Glomerular visceral epithelial cell (primary cell): ENCODE results near the gene NDUFA13.
"Not testable (repeated sequence)": the region's sequence is repeated elsewhere in the genome, so short reads cannot be mapped to it uniquely, and the experiment has no call there.

Experiments
- DNase-seq: peaks from one replicate; pipeline ENCODE4 v3.0.0-alpha.2; 2016; ENCODE audit errors: extremely low spot score

The NDUFA13 gene

DNA sequence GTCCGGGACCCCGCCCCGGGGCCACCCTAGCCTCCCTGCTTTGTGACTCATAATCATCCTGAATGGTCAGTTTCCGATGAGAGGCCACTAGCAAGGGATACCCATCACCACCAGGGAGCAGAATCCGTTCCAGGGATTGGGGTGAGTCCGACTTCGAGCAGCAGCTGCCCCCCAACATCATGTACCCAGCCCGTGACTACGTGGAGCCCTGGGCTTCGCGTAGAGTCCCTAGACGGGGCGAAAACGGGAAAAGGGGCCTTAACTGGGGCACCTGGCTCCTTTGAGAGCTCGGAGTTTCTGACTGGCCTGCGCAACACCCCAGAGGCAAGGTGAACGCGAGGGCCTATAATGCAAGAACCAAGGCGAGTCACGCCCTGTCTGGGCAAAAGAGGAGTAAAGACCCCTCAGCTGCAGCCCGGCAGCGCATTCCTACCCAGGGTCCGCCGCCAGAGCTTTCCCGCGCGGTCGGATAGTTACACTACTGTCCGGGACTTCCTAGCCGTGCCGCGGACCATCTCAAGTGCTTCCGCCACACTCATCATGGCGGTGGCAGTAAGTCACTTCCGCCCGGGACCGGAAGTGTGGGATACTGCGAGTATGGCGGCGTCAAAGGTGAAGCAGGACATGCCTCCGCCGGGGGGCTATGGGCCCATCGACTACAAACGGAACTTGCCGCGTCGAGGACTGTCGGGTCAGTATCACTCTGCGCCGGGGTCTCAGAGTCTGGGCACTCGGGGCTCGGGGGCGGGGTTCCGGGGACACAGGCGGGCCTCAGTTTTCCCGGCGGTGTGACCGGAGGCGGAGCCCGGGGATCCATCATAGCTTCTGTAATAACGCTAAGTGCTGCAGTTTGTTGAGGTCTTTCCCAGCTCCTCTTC lies at the start of gene NDUFA13:
TSS of gene NDUFA13 (plus strand) at position 584 of the 878 bp plus-strand sequence. CDS start at position 598, 14 bp downstream.
- peak; percentile 92 for DNase-seq

DNA sequence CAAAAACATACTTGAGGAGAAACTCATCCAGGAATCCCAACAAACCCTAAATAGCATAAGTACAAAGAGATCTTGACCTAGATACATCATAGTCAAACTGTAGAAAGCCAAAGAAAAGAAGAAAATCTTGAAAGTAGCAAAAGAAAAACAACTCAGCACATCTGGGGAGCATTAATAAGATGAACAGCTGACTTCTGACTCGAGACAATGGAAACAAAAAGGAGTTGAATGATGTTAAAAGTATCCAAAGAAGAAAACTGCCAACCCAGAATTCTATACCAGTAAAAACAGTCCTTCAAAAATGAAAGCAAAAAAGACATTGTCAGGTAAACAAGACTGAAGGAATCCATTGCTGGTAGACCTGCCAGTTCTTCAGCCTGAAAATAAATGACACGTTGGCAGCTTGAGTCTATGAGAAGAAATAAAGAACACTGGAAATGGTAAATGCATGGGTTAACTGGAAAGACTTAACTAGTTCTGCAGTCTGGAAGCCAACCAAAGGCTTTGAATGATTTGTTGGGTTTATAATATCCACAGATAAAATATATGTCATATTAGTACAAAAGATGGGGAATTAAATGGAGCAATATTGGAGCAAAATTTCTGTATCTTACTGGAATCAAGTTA lies 47.5 kb upstream of the NDUFA13 start:
- no peak for DNase-seq

DNA sequence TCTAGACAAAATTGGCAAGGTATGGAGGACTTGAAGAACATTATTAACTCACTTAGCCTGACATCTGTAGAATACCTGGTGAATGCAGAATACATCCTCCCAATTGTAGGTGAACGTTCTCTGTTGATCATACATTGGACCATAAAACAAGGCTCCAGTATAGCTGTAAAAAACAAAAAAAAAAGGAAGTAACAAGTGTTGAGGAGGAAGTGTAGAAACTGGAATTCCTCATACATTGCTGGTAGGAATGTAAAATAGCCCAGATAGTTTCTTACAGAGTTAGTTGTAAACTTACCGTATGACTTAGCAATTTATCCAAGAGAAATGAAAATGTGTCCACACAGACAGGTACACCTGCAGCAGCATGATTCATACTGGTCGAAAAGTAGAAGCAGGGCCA lies 45.4 kb upstream of the NDUFA13 start:
- DNase-seq: no peak

DNA sequence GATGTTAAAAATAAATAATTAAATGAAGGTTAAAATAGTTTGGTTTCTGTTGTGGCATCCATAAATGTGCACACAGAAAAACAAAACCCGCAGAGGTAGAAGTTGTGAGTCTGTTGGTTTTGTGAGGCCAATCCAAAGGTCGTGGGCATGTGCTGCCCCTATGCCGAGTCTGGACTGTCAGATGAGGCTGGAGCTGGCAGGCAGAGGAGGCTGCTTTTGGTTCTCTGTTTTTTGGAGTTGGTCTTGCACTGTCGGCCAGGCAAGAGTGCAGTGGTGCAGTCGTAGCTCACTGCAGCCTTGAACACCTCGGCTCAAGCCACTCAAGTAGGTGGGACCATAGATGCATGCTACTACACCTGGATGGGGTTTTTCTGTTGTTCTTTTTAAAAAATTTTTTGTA lies 44.3 kb upstream of the NDUFA13 start:
- DNase-seq: no peak

DNA sequence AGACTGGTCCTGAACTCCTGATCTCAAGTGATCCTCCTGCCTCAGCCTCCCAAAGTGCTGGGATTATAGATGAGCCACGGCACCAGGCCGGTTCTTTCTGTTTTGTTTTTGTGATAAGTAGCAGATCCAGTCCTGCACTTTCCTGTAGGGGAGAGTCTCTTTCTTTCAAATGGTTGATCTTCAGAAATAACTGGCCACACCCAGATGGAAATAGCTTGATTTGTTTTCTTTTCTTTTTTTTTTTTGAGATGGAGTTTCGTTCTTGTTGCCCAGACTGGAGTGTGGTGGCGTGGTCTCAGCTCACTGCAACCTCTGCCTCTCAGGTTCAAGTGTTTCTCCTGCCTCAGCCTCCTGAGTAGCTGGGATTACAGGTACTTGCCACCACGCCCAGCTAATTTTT lies 43.9 kb upstream of the NDUFA13 start:
- not testable (repeated sequence) for DNase-seq

DNA sequence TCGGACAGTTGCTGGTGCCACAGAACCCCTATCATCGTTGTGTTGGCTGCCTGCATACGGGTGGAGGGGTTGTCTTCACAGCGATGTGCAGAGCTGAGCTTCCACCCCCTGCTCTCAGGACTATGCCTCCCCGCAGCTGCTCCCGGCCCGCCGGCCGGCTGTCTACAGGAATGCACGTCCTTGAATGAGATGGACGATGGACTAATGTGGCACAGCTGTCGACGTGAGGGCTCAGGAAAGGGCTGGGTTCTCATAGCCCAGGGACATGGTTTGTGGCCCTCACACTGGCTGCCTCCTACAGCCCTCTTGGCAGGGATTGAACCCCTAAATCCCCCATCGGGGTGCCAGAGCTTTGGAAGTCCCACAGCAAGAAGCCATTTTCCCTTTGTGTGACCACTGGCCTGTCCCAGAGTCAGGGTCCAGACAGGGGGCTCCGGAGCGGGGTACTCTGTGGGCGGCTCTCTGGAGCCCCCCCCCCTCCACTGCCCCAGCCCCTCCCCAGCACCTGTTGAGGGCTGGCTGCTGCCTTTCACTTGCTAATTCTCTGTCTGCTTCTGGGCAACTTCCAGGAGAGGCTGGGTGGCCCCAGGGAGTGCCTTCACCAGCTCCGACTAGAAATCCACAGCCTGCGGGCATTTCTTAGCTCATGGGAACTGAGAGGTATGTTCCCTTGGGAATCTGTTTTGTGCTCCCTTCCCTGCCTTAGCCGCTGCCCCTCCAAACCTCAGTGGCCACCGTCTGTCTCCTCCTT lies 40.8 kb upstream of the NDUFA13 start:
- no peak for DNase-seq

DNA sequence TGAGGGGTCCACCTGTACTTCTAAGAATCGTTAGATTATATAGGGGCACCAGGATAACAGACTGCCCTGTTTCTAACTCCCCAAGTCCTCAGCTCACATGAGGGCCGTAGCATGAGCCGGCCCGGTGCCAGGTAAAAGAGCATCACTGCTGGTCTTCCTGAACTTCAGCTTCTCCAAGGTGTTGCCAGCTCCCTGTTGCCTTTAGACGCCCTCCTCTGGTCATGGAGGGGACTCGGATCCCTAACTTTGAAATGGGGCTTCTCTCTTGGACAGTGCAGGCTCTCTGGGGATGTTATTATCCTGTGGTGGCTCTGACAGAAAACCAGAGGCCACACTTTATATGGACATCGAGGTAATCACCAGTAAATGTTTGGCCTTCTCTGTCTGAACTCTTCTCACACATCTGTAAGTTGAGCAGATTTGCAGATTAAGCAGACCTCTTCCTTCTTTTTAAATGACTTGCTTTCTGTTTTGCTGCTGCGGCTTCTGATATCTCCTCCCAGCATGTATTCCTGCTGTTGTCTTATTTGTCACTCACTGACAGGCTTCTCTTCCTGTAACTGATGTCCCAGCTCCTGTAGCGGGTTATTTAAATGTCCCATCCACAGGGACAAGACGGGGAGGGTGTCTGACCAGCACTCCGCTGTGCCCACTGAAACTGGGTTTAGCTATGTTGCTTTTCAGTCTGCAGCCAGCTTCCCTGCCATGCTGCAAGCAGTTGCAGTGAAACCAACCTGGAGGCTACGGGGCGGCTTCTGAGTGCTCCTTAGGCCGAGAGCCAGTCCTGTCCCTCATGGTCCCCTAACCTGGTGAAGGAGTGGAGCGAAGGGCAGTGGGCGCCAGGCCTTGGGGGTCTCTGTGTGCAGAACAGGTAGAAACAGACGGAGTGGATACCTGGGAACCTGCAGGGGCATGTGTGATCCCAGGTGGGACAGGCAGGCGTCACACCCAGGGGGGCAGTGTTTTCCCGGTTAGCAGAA lies 39.9 kb upstream of the NDUFA13 start:
- no peak for DNase-seq

DNA sequence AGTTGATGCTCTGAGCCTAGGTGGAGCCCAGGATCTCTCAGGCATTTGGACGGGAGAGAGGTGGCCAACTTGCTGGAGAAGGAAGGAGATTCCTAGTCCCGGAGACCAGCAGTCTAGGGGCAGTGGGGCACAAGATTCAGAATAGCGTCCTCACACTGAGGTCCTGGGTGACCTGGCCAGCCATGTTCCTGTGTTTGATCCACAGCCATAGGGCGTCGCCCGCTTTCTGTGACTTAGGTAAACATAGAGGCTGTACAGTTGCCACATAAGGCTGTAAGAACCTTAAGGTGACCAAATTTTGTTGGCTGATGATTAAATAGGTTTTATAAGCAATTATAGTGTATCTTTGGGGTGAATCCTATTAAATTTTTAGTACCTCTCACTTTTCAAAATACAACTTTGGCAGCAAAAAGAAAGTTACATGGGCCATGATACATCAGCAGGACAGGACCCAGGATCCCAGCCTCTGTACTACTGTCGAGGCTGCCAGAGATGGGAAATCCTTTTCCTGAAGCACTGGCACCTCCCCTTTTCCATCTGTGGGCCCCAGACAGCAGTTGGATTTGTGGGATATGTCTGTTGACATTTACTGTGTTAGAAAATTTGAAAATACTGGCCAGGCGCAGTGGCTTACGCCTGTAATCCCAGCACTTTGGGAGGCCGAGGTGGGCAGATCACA lies 38.2 kb upstream of the NDUFA13 start:
- DNase-seq: no peak

DNA sequence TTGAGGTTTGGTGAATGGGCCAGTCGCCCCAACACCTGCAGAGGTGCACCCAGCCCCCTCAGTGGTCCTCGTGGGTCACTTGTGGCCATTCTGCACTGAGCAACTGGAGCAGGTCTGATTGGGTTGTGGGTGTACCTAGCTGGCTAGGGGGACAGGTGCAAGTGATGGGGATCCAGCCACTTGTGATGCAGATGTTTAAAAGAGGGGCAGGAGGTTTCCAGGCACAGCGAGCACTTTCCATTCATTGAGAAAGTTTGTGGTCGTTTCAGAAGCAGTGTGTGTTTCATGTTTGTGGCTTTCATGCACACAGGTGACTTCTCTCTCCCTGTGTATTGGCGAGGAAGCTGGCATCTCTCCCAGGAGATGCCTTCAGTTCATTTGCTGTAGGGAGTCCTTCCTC lies 35.3 kb upstream of the NDUFA13 start:
- no peak for DNase-seq

DNA sequence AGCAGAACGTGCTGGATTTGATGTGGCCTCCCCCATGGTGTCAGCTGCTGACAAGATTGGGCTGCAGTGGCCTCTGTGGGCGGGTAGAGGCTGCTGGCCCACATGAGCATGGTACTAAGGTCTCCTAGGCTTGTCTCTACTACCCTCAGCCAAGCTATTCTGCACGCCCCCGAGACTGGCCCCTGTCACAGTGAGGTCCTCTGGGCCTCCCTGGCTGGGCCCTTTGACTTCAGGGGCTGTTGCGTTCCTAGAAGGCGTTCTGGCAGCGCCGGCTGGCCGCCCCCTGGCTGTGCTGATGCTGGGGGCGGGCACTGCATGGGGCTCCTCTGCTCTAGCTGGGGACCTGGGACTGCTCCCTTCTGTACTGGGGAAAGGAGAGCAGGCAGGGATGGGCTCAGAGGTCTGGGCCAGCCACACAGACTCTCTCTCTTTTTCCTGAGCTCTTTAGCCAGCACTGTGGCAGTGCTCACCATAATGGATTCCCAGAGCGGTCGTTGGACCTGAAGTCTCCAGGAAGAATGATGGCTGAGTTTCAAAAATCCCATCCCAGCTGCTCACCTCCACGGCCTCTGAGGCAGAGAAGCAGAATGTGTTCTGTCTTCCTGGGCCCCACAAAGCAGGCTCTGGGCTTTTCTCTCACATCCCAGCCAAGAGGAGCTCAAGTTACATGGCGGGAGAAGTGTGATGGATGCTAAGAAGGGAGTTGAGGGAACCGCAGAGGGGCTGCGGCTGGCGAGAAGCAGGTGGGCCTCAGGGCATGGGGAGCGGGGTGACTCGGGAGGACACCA lies 33.0 kb upstream of the NDUFA13 start:
- DNase-seq: no peak

DNA sequence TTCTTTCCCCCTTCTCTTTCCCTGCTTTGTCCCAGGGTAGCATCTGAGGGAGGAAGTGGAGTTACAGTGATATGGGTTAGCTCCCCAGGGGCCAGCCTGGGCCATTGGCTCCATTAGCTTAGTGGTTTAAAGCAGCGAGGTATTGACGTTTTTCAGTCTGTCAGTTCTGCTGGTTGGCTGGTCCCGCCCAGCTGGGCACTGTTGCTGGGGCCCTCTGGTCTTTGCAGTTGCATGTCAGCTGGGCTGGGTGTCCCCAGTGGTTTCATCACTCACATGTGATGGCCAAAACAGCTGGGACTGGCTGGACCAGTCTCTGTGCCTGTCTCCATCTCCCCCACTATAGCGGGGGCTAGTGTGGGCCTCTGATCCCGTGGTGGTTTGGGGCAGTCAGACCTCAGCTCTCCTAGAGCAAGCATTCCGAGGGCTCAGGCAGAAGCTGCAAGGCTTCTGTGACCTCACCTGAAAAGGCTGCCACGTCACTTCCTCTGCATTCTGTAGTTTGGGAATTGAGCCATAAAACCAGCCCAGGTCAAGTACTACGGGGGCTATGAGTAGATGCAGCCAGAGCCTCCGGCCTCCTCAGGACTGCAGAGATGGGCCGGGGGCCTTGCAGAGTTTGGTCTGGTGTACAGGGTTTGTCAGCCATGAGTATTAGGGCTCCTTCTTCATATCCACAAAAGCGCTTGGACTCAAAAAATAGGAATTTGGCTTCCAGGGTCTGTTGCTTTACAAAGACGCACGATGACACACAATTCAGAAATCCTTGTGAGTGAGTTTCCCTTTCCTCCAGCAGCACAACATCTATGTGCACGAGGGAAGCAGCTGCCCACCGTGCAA lies 30.6 kb upstream of the NDUFA13 start:
- peak; percentile 31 for DNase-seq

DNA sequence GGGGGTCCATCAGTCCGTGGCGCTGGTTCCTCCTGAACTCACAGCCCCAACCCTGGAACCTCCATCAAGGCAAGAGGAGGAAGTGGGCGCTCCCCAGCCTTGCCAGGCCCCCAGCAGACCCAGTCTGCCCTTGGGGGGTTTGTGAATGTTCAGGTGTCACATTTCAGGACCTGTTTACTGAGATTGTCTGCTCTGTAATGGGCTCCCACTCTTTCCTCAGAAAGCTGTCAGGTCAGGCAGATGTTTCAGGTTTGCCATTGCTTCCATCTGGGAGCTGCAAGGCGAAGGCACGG lies 30.1 kb upstream of the NDUFA13 start:
- DNase-seq: no peak

DNA sequence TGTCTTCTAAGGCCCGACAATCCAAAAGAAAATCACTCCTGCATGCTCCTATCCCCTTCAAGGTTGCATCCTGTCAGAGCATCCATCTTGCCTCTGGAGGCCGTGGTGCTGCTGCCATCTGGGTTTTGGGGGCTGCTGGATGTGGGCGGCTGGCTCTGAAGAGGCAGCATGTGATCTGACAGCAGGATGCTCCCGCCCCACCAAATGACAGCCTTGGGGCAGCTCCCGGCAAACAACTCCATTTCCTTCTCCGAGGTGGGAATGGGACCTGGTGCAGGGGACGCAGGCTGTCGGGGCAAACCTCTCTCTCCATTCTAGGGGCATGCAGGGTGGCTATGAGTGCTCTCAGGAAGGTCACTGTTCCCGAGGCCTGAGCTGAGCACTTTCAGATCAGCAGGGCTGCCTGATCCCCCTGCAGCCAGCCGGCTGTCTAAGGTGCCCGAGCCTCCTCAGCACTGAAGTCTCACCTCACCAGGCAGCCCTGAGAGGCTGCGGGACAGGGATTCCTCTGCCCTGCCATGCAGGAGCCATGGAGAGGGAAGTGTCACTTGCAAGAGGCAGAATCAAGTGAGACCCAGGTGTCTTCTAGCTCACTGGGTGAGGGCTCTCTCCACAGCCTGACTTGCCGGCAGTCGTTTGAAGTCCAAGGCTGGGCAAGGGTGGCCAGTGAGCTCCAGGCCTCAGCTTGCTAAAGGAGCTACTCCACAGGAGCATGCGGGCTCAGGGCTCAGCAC lies 29.5 kb upstream of the NDUFA13 start:
- no peak for DNase-seq

DNA sequence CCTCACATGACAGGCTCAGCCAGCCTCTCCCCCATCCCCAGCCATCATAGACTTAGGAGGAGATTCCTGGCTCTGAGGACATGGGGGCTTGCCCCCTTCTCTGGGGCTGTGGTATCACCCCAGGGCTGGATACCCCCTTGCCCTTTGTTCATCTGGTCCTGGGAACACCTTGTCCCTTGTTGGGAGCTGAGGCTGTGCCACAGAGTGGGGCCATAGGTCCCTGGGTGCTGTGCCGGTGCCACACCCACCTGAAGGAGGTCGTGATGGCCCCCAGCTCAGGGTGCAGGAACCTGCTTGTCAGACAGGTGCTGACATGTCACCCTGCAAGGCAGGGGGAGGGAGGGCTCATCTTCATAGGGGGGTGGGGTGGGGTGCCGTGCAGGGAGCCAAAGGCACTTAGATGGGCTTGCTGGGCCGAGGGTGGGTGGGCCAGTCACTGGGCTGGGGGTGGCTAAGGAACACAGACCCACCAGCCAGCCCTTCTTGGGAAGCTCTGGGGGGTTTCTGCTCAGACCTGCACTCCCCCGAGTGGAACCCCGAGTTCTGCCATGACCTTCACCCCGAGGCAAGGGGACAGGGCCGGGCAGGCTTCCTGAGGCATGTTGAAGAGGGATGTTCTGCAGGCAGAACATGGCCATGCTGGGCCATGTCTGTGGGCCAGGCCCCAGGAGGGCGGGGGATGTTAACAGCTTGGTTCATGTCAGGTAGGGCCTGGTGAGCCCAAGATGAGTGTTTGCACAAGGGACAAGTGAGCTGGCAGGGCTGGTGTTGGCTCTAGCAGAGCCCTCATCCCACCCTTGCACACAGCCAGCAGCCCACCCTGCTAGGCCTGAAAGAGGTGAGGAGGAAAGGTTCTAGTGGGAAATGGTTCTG lies 28.7 kb upstream of the NDUFA13 start:
- DNase-seq: no peak

DNA sequence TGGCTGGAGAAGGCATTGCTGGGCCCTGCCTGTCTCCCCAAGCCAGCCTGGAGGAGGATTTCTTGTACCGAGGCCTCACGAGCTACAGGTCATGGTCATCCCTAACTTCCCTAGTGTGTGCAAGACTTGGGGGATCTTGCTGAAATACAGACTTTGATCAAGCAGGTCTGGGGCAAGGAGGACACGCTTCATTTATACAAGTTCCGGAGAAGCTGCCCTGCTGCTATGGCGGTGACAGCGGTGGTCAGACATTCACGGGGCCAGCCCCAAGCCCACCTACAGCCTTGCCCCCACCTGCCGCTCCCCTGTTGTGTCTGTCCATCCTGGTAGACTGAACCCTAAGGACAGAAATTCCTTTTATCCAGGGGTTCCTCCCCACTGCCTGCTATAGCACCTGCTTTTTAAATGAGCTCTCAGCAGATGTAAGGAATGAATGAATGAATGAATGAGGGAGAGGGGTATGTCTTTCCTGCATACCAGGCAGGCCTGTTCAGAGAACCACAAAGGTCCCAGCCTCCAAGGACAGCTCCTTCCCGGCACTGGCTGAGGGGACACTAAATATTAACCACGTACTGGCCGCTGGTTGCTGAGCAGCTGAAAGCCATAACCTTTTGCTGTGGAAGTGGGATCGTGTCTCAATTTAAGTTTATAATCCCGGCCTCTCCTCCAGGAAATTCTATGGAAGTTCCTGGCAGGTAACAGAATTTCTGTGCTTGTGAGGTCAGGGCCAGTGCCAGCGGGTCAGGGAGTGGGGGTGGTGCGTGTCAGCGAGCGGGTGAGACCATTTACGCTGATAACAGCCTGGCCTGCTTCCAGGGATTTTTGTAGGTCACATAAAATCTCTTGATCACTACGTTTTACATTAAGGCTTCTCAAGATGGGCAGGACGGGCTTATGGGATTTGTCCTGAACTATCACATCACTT lies 27.8 kb upstream of the NDUFA13 start:
- peak; percentile 36 for DNase-seq

DNA sequence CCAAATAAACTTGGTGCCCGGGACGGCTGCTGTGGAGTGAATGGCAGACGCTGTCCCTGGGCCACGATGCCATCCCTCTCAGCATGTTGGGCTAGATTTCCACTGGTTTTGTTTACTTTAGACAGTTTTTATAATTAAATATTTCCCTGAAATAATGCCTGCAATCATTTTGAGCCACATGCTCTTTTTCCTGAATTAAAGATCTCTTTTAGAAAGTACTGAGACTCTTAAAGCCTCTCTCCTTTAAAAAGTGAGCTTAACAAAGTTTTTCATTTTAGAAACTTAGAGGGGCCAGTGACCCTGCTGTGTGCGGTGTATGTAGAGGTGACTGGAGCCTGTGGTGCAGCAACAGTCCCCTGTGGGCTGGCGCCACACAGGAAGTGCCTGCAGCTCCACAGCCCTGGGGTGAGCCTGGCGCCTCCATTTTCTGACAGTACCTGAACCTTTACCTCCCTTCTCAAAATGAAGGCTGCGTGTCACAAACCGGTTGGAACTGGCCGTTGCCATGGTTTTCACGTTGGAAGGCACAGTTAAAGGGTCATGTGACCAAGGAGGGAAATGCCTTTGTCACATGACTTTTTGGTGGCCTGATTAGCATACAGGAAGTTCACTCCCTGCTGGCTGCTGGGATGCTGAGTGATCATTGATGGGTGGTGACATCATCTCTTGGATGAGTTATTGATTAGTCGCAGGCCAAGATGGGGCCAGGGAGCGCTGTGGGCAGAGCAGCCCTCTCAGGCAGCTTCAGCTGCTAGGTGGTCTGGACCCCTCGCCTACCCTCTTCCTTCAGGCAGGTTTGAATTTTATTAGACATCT lies 26.9 kb upstream of the NDUFA13 start:
- DNase-seq: peak; percentile 90
